Neural progenitor cell (in vitro differentiated cells): ENCODE measurements around the gene FARP1. TPM values are rescaled to one million over a fixed set of nuclear protein-coding genes. Genes with fewer than 3 reads are reported as not detected.

ENCODE experiments used
- DNase-seq: peaks from one replicate; pipeline ENCODE4 v3.0.0-alpha.2; 2016; ENCODE audit warnings: low spot score
- H2AFZ ChIP-seq: fragments of 200-600 bp; sonication (generic); replicated peaks from 2 replicates; pipeline ENCODE4 v1.6.1; 2016; ENCODE audit warnings: antibody characterized with exemption
- H3F3A ChIP-seq: fragments of 200-600 bp; sonication (generic); 2 replicates; pipeline ENCODE4 v1.6.1; 2016; ENCODE audit warnings: antibody characterized with exemption, low read depth
- H3K27ac ChIP-seq: fragments of 200-600 bp; sonication (generic); 2 replicates; pipeline ENCODE4 v1.5.1; 2016; ENCODE audit warnings: mild to moderate bottlenecking
- H3K27me3 ChIP-seq: fragments of 200-600 bp; sonication (generic); 2 replicates; pipeline ENCODE4 v1.6.1; 2016; ENCODE audit warnings: mild to moderate bottlenecking, moderate library complexity
- H3K36me3 ChIP-seq: fragments of 200-600 bp; sonication (generic); 2 replicates; pipeline ENCODE4 v1.5.1; 2016
- H3K4me1 ChIP-seq: fragments of 200-600 bp; sonication (generic); 2 replicates; pipeline ENCODE4 v1.6.1; 2016; ENCODE audit warnings: mixed run types
- H3K4me2 ChIP-seq: fragments of 200-600 bp; sonication (generic); 2 replicates; pipeline ENCODE4 v1.6.1; 2016
- H3K4me3 ChIP-seq: fragments of 200-600 bp; sonication (generic); 2 replicates; pipeline ENCODE4 v1.5.1; 2016
- H3K79me2 ChIP-seq: fragments of 200-600 bp; sonication (generic); 2 replicates; pipeline ENCODE4 v1.6.1; 2016; ENCODE audit warnings: low read depth
- H3K9ac ChIP-seq: fragments of 200-600 bp; sonication (generic); 2 replicates; pipeline ENCODE4 v1.6.1; 2016
- H3K9me3 ChIP-seq: fragments of 200-600 bp; sonication (generic); 2 replicates; pipeline ENCODE4 v1.5.1; 2016; ENCODE audit warnings: low read depth
- H4K20me1 ChIP-seq: fragments of 200-600 bp; sonication (generic); 2 replicates; pipeline ENCODE4 v1.6.1; 2016; ENCODE audit warnings: low read depth
- H3K27ac Mint-ChIP-seq: 3 replicates; pipeline ENCODE4 v1.8.0; 2021; ENCODE audit warnings: mixed read lengths
- H3K27me3 Mint-ChIP-seq: 2 replicates; pipeline ENCODE4 v1.8.0; 2022; ENCODE audit warnings: low read depth, mild to moderate bottlenecking, inconsistent platforms, moderate library complexity, mixed read lengths; ENCODE audit not compliant: insufficient read depth
- H3K36me3 Mint-ChIP-seq: 3 replicates; pipeline ENCODE4 v1.8.0; 2021; ENCODE audit warnings: mixed read lengths
- H3K4me1 Mint-ChIP-seq: 3 replicates; pipeline ENCODE4 v1.8.0; 2021; ENCODE audit warnings: mixed read lengths
- H3K4me3 Mint-ChIP-seq: 3 replicates; pipeline ENCODE4 v1.8.0; 2021; ENCODE audit warnings: mild to moderate bottlenecking, moderate library complexity, mixed read lengths
- H3K9me3 Mint-ChIP-seq: 3 replicates; pipeline ENCODE4 v1.8.0; 2020; ENCODE audit warnings: mixed read lengths
- CTCF ChIP-seq: fragments of 200-600 bp; sonication (generic); IDR thresholded peaks from 2 replicates; pipeline ENCODE4 v1.5.1; 2017; ENCODE audit warnings: antibody characterized with exemption, mild to moderate bottlenecking
- EZH2 ChIP-seq: fragments of 200-600 bp; sonication (generic); IDR thresholded peaks from 2 replicates; pipeline ENCODE4 v1.6.1; 2017; ENCODE audit warnings: antibody characterized with exemption, mild to moderate bottlenecking, moderate library complexity
- EZH2phosphoT487 ChIP-seq: fragments of 200-600 bp; sonication (generic); IDR thresholded peaks from 2 replicates; pipeline ENCODE4 v1.6.1; 2017; ENCODE audit warnings: antibody characterized with exemption
- total RNA-seq: library from RNA; depleted of rRNA; stranded (reverse); fragments of >200 nt; gene quantifications from 2 replicates; pipeline ENCODE4 v1.2.3, GENCODE V29; 2015; ENCODE audit warnings: low replicate concordance

The FARP1 gene
- total RNA-seq, 1 donor from 2014 or later, result 78.0 TPM

GRCh38 chr13:98386637-98387036 is 243.7 kb downstream of the FARP1 start:
- H3K4me2 ChIP-seq, result no peak overlapping the region
- TF ChIP-seq CTCF (no peak), EZH2phosphoT487 (no peak), EZH2 (no peak)
- Mint-ChIP-seq H3K4me3 (no peak overlapping the region), H3K27ac (no peak overlapping the region), H3K27me3 (peaks cover 2% of the 10 kb centered on the region), H3K36me3 (peaks cover 46% of the 10 kb centered on the region), H3K9me3 (no peaks in the 10 kb centered on the region), H3K4me1 (peaks cover 2% of the 10 kb centered on the region)
- no peaks in the 10 kb centered on the region for H3K4me1 ChIP-seq
- no peak overlapping the region for H3K27ac ChIP-seq
- no peaks in the 10 kb centered on the region for H3K27me3 ChIP-seq
- H3F3A ChIP-seq, result no peaks in the 10 kb centered on the region
- H3K79me2 ChIP-seq, result no peaks in the 10 kb centered on the region
- H3K9ac ChIP-seq, result no peak overlapping the region
- H4K20me1 ChIP-seq, result no peaks in the 10 kb centered on the region
- no peak for DNase-seq
- H2AFZ ChIP-seq, result no peak overlapping the region
- no peak overlapping the region for H3K4me3 ChIP-seq
- H3K36me3 ChIP-seq, result no peaks in the 10 kb centered on the region
- H3K9me3 ChIP-seq, result no peaks in the 10 kb centered on the region

- Mint-ChIP-seq H3K4me3 (no peak overlapping the region), H3K4me1 (no peaks in the 10 kb centered on the region), H3K27me3 (no peaks in the 10 kb centered on the region), H3K27ac (no peak overlapping the region), H3K36me3 (peaks cover 40% of the 10 kb centered on the region), H3K9me3 (no peaks in the 10 kb centered on the region)
- Histone ChIP-seq H3K79me2 (no peaks in the 10 kb centered on the region), H3K27ac (no peak overlapping the region), H3K36me3 (no peaks in the 10 kb centered on the region), H2AFZ (no peak overlapping the region), H3K9me3 (no peaks in the 10 kb centered on the region), H3K4me3 (no peak overlapping the region), H4K20me1 (no peaks in the 10 kb centered on the region), H3K4me2 (no peak overlapping the region), H3K4me1 (no peaks in the 10 kb centered on the region), H3K27me3 (no peaks in the 10 kb centered on the region), H3F3A (no peaks in the 10 kb centered on the region), H3K9ac (no peak overlapping the region)
- no peak for DNase-seq
- no peak for TF ChIP-seq EZH2phosphoT487
Observed at GRCh38 chr13:98389319-98389718, 246.4 kb downstream of the FARP1 start.

GRCh38 chr13:98390086-98390715 is 247.3 kb downstream of the FARP1 start:
- TF ChIP-seq EZH2 (no peak), EZH2phosphoT487 (no peak), CTCF (no peak)
- Mint-ChIP-seq H3K4me1 (no peaks in the 10 kb centered on the region), H3K9me3 (no peaks in the 10 kb centered on the region), H3K27ac (no peak overlapping the region), H3K4me3 (no peak overlapping the region), H3K36me3 (peaks cover 32% of the 10 kb centered on the region), H3K27me3 (no peaks in the 10 kb centered on the region)
- no peaks in the 10 kb centered on the region for H3K27me3 ChIP-seq
- H3K9ac ChIP-seq, result no peak overlapping the region
- no peak overlapping the region for H3K4me2 ChIP-seq
- H3K27ac ChIP-seq, result no peak overlapping the region
- H3K36me3 ChIP-seq, result no peaks in the 10 kb centered on the region
- H2AFZ ChIP-seq, result no peak overlapping the region
- no peak for DNase-seq
- no peaks in the 10 kb centered on the region for H3F3A ChIP-seq
- no peaks in the 10 kb centered on the region for H3K4me1 ChIP-seq
- H4K20me1 ChIP-seq, result no peaks in the 10 kb centered on the region
- no peaks in the 10 kb centered on the region for H3K79me2 ChIP-seq
- no peak overlapping the region for H3K4me3 ChIP-seq
- H3K9me3 ChIP-seq, result no peaks in the 10 kb centered on the region

GRCh38 chr13:98393873-98394272 is 251.0 kb downstream of the FARP1 start:
- Histone ChIP-seq H4K20me1 (no peaks in the 10 kb centered on the region), H3K4me2 (no peak overlapping the region), H3K27me3 (no peaks in the 10 kb centered on the region), H3K9me3 (no peaks in the 10 kb centered on the region), H3F3A (no peaks in the 10 kb centered on the region), H3K4me1 (no peaks in the 10 kb centered on the region), H3K4me3 (no peak overlapping the region), H3K9ac (no peak overlapping the region), H2AFZ (no peak overlapping the region), H3K27ac (no peak overlapping the region), H3K36me3 (no peaks in the 10 kb centered on the region), H3K79me2 (no peaks in the 10 kb centered on the region)
- peaks cover 25% of the 10 kb centered on the region for H3K36me3 Mint-ChIP-seq
- H3K4me1 Mint-ChIP-seq, result peaks cover 6% of the 10 kb centered on the region
- TF ChIP-seq CTCF, result no peak
- TF ChIP-seq EZH2phosphoT487, result no peak
- TF ChIP-seq EZH2, result no peak
- H3K9me3 Mint-ChIP-seq, result no peaks in the 10 kb centered on the region
- DNase-seq, result no peak
- H3K4me3 Mint-ChIP-seq, result no peak overlapping the region
- no peak overlapping the region for H3K27ac Mint-ChIP-seq
- no peaks in the 10 kb centered on the region for H3K27me3 Mint-ChIP-seq
